Naive thymus-derived CD4-positive, alpha-beta T cell (primary cell): ENCODE measurements around the gene IPP. TPM values are rescaled to one million over a fixed set of nuclear protein-coding genes. Genes with fewer than 3 reads are reported as not detected.
"Not testable (repeated sequence)": the region's sequence is repeated elsewhere in the genome, so short reads cannot be mapped to it uniquely, and the experiment has no call there.

Experiments used
- ATAC-seq: fragments of 150-1000 bp; cut with Tn5 transposase; 2 replicates; pipeline ENCODE4 v1.10.0; 2021; ENCODE audit warnings: mild to moderate bottlenecking, moderate library complexity
- CTCF ChIA-PET: fragments of 350-600 bp; sonication (Branson Sonifier 250); formaldehyde crosslinking; loops from one replicate; lab custom pipeline; 2021; ENCODE audit warnings: antibody characterized with exemption; lab: Charles Lee
- POLR2A ChIA-PET: fragments of 350-600 bp; sonication (Branson Sonifier 250); formaldehyde crosslinking; loops from one replicate; lab custom pipeline; 2021; ENCODE audit warnings: antibody characterized with exemption, inconsistent platforms; lab: Charles Lee
- DNase-seq, 9 donors: peaks; one replicate each; pipeline versions ENCODE4 v3.0.0 to v3.0.0-alpha.2; 2020 to 2022; ENCODE audit warnings: mixed read lengths in 1 of 9
- H3K27ac ChIP-seq: one replicate; pipeline ENCODE4 v1.7.0; 2013; ENCODE audit warnings: mild to moderate bottlenecking, low read depth, low read length, moderate library complexity
- H3K27me3 ChIP-seq, 2 donors: one replicate each; pipeline ENCODE4 v1.7.0; 2013; ENCODE audit warnings: low read length in 2 of 2, mild to moderate bottlenecking in 2 of 2, moderate library complexity in 2 of 2; ENCODE audit not compliant: control insufficient read depth in 2 of 2, insufficient read depth in 2 of 2
- H3K36me3 ChIP-seq, 3 experiments: 1 replicate in 2 of 3; 2 replicates in 1 of 3; pipeline ENCODE4 v1.7.0; 2013; ENCODE audit warnings: low read length in 3 of 3, mild to moderate bottlenecking in 3 of 3, moderate library complexity in 1 of 3; ENCODE audit not compliant: insufficient read depth in 3 of 3, control insufficient read depth in 2 of 3
- H3K4me1 ChIP-seq, 2 donors: one replicate each; pipeline ENCODE4 v1.7.0; 2013; ENCODE audit warnings: low read length in 2 of 2, mild to moderate bottlenecking in 2 of 2, moderate library complexity in 1 of 2; ENCODE audit not compliant: control insufficient read depth in 2 of 2, insufficient read depth in 2 of 2
- H3K4me3 ChIP-seq: 2 replicates; pipeline ENCODE4 v1.7.0; 2013; ENCODE audit warnings: mild to moderate bottlenecking, low read length
- H3K9me3 ChIP-seq, 3 experiments: 1 replicate in 2 of 3; 2 replicates in 1 of 3; pipeline ENCODE4 v1.7.0; 2013; ENCODE audit warnings: low read length in 3 of 3; ENCODE audit not compliant: control insufficient read depth in 2 of 3
- H3K27ac Mint-ChIP-seq, 9 donors: one replicate each; pipeline ENCODE4 v1.8.0; 2020 to 2022; ENCODE audit warnings: mixed read lengths in 9 of 9, mild to moderate bottlenecking in 8 of 9, moderate library complexity in 5 of 9, inconsistent platforms in 2 of 9
- H3K27me3 Mint-ChIP-seq, 5 donors: one replicate each; pipeline ENCODE4 v1.8.0; 2021 to 2022; ENCODE audit warnings: mixed read lengths in 5 of 5, mild to moderate bottlenecking in 1 of 5
- H3K36me3 Mint-ChIP-seq, 5 donors: one replicate each; pipeline ENCODE4 v1.8.0; 2020 to 2022; ENCODE audit warnings: mixed read lengths in 5 of 5, mild to moderate bottlenecking in 3 of 5, inconsistent platforms in 1 of 5
- H3K4me1 Mint-ChIP-seq, 7 donors: one replicate each; pipeline ENCODE4 v1.8.0; 2020 to 2022; ENCODE audit warnings: mixed read lengths in 7 of 7, mild to moderate bottlenecking in 3 of 7, inconsistent platforms in 1 of 7
- H3K4me3 Mint-ChIP-seq, 10 donors: one replicate each; pipeline ENCODE4 v1.8.0; 2020 to 2022; ENCODE audit warnings: mild to moderate bottlenecking in 10 of 10, mixed read lengths in 10 of 10, moderate library complexity in 6 of 10, inconsistent platforms in 2 of 10
- H3K9me3 Mint-ChIP-seq, 11 donors: one replicate each; pipeline ENCODE4 v1.8.0; 2020 to 2022; ENCODE audit warnings: mixed read lengths in 11 of 11, mild to moderate bottlenecking in 4 of 11, inconsistent platforms in 1 of 11, moderate library complexity in 1 of 11
- intact Hi-C, 2 donors: fragments of 100-400 bp; cut with micrococcal nuclease; formaldehyde crosslinking; loops; one replicate each; pipeline ENCODE4 v1.15.1; 2023
- polyA plus RNA-seq, 2 donors: library from polyadenylated mRNA; unstranded; fragments of 300-500 nt; fragmentation: Illumina TruSeq; gene quantifications; one replicate each; pipeline ENCODE4 v1.2.3, GENCODE V29; 2021
- total RNA-seq, 6 experiments: library from RNA in 5 of 6; stranded (reverse) in 5 of 6; gene quantifications; 1 replicate in 5 of 6; 2 replicates in 1 of 6; pipeline ENCODE4 v1.2.3 and lab custom pipeline; 2021 to 2026

Gene IPP
- total and polyA plus RNA-seq, 7 experiments from 2014 or later: 9.1 to 19.8 (median 12.5) TPM

DNA sequence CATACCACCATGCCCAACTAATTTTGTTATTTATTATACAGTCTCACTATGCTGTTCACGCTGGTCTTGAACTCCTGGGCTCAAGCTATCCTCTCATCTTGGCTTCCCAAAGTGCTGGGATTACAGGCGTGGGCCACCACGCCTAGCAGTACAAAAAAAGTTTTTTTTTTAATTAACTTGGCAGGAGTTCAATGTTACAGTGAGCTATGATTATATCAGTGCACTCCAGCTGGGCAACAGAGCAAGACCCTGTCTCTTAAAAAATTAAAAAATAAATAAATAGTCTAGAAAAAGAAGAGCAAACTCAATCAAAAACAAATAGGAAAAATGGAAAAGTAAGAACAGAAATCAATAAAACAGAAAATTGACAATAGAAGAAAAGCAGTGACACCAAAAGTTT is 36.7 kb downstream of the IPP start:
- ChIA-PET POLR2A (no interaction called here), CTCF (interaction anchor here (0.6 kb wide), 1 partner anchor 1039 kb away, joined by 3 read pairs; no protein-coding TSS in a partner anchor)
- Histone ChIP-seq H3K27ac (no peak overlapping the region), H3K4me3 (no peak overlapping the region), H3K27me3 (no peaks in the 10 kb centered on the region), H3K9me3 (no peaks in the 10 kb centered on the region), H3K36me3 (peaks cover 0 to 35% (median 3%) of the 10 kb centered on the region in 3 experiments), H3K4me1 (no peaks in the 10 kb centered on the region)
- no peaks in the 10 kb centered on the region for H3K9me3 Mint-ChIP-seq
- no peak overlapping the region for H3K4me3 Mint-ChIP-seq
- H3K36me3 Mint-ChIP-seq: peaks cover 0 to 24% (median 10%) of the 10 kb centered on the region in 5 donors
- H3K27ac Mint-ChIP-seq: no peak overlapping the region
- H3K27me3 Mint-ChIP-seq: no peaks in the 10 kb centered on the region
- DNase-seq (no peak), ATAC-seq (no peak)
- intact Hi-C loops: no loop called here
- H3K4me1 Mint-ChIP-seq: no peaks in the 10 kb centered on the region

DNA sequence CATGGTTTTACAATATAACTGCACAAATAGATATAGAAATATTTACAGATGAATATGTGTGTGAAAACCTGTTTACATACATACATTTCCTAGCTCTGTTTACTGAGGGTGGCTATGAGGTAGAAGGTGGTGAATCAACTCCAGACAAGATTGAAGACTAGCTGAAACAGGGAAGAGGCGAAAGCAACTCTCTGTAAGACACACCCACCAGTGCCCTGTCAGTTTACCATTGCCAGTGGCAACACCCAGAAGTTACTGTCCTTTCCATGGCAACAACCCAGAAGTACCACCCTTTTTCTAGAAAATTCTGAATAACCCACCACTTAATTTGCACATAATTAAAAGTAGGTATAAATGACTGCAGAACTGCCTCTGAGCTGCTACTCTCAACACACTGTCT is 45.8 kb downstream of the IPP start:
- no peaks in the 10 kb centered on the region for H3K27me3 Mint-ChIP-seq
- DNase-seq (no peak), ATAC-seq (no peak)
- H3K4me1 Mint-ChIP-seq: no peaks in the 10 kb centered on the region
- Histone ChIP-seq H3K9me3 (no peaks in the 10 kb centered on the region), H3K4me1 (no peaks in the 10 kb centered on the region), H3K4me3 (no peak overlapping the region), H3K36me3 (peaks cover 0 to 9% (median 0%) of the 10 kb centered on the region in 3 experiments), H3K27me3 (no peaks in the 10 kb centered on the region), H3K27ac (no peak overlapping the region)
- intact Hi-C loops: no loop called here
- H3K4me3 Mint-ChIP-seq: no peak overlapping the region
- ChIA-PET CTCF (no interaction called here), POLR2A (interaction anchor here (1.0 kb wide), 1 partner anchor 18 kb away, joined by 3 read pairs; the partner anchor contains the start of gene GPBP1L1)
- peaks cover 0 to 11% (median 5%) of the 10 kb centered on the region in 11 donors for H3K9me3 Mint-ChIP-seq
- H3K36me3 Mint-ChIP-seq: peaks cover 8 to 33% (median 22%) of the 10 kb centered on the region in 5 donors
- no peak overlapping the region for H3K27ac Mint-ChIP-seq

DNA sequence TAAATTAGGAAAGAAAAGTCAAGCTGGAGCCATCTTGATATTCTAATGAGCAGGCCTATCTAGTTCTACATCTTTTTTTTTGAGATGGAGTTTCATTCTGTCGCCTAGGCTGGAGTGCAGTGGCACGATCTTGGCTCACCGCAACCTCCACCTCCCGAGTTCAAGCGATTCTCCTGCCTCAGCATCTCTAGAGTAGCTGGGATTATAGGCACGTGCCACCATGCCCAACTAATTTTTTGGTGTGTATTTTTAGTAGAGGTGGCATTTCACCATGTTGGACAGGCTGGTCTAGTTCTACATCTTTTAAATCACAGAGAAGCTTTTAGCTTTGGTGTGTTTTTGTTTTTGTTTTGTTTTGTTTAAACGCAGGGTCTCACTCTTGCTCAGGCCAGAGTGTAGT is 55.6 kb downstream of the IPP start:
- ATAC-seq: no peak
- CTCF ChIA-PET: no interaction called here
- Mint-ChIP-seq H3K9me3 (no peaks in the 10 kb centered on the region), H3K4me3 (no peak overlapping the region), H3K4me1 (peaks cover 0 to 20% (median 12%) of the 10 kb centered on the region in 7 donors), H3K27me3 (no peaks in the 10 kb centered on the region), H3K27ac (peak overlapping the region in 1 of 9 donors; percentile 38), H3K36me3 (peaks cover 0 to 26% (median 4%) of the 10 kb centered on the region in 5 donors)
- no peak for DNase-seq
- Histone ChIP-seq H3K27me3 (no peaks in the 10 kb centered on the region), H3K4me1 (peaks cover 0 to under 1% of the 10 kb centered on the region in 2 donors), H3K27ac (no peak overlapping the region), H3K4me3 (no peak overlapping the region), H3K36me3 (peaks cover 0 to 29% (median 4%) of the 10 kb centered on the region in 3 experiments), H3K9me3 (no peaks in the 10 kb centered on the region)
- intact Hi-C loops: no loop called here
- POLR2A ChIA-PET: interaction anchor here (0.6 to 0.7 kb wide), 3 partner anchors 13 to 161 kb away, joined by 3 to 4 read pairs (median 3); no protein-coding TSS in a partner anchor

GRCh38 chr1:45693811-45694210 is 56.6 kb downstream of the IPP start:
- H3K4me3 ChIP-seq, POLR2A ChIA-PET, H3K9me3 Mint-ChIP-seq, DNase-seq, H3K27me3 ChIP-seq, H3K27ac ChIP-seq, ATAC-seq, intact Hi-C loops, H3K9me3 ChIP-seq, H3K27me3 Mint-ChIP-seq, H3K4me3 Mint-ChIP-seq, CTCF ChIA-PET: not testable (repeated sequence)
- peaks cover 0 to 26% (median 4%) of the 10 kb centered on the region in 5 donors for H3K36me3 Mint-ChIP-seq
- peaks cover 0 to 25% (median 14%) of the 10 kb centered on the region in 7 donors for H3K4me1 Mint-ChIP-seq
- H3K36me3 ChIP-seq: peaks cover 0 to 29% (median 4%) of the 10 kb centered on the region in 3 experiments
- H3K4me1 ChIP-seq: peaks cover 6 to 10% of the 10 kb centered on the region in 2 donors
- peak overlapping the region in 1 of 9 donors; percentile 38 for H3K27ac Mint-ChIP-seq

DNA sequence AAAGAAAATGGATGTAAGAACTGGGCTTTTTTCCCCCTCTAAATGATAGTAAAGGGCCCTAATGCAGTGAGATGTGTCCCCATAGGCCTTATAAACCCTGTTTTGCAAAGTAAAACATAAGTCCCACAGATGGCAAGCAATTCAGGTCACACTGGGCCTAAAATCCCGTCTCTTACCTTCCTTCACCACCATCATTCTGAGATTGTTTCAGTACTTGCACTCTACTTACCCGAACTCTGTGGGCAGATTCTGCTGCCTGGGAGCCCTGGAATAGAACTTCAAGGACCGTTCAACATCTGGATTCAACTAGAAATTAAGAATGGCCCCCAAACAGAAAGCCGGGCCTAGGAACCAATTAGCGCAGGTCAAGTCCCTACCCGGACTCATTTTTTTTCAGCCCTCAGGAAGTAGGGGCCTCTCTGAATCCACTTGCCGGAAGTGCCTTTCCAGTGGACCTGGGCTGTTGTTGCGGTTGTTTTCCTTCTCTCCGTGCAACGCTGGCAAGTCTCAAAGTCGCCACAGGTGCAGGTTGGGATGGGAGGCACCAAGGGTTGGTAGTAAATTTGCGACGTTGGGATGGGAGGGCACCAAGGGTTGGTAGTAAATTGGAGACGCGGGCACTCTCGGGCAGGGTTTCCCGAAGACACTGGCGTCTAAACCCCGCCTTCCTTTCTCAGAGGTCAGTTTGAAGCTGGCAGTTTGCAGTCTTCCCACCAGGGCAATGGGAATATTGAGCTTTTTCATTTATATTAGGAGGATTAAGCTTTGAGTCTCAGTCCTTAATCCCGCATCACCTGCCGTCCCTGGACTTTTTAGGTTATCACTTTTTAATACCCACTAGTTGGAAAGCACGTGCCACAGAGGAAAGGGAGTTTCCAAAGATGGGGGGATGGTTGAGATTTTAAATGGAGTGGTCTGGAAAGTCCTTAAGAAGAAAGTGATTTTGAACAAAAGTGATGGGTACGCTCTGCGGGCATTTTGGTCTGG is 62.4 kb downstream of the IPP start, which contains the start of gene TMEM69:
TMEM69 (plus strand) TSS at position 428 of the 987 bp plus-strand sequence. CDS start 2,888 bp downstream, outside the sequence.
- H3K36me3 Mint-ChIP-seq: peaks cover 0 to 11% (median 0%) of the 10 kb centered on the region in 5 donors
- H3K27ac ChIP-seq: peak within 1 kb of the TSS; percentile 94
- H3K4me3 Mint-ChIP-seq: peak within 1 kb of the TSS; percentile 95 to 100 (median 99)
- H3K36me3 ChIP-seq: peaks cover 0 to 8% (median 4%) of the 10 kb centered on the region in 3 experiments
- CTCF ChIA-PET: interaction anchor here (0.9 kb wide), 1 partner anchor 388 kb away, joined by 3 read pairs; no protein-coding TSS in a partner anchor
- H3K4me1 Mint-ChIP-seq: peaks cover 14 to 56% (median 39%) of the 10 kb centered on the region in 7 donors
- H3K4me3 ChIP-seq: peak within 1 kb of the TSS; percentile 86
- H3K4me1 ChIP-seq: peaks cover 24 to 25% of the 10 kb centered on the region in 2 donors
- intact Hi-C loops: loop anchor here (1.0 to 10.0 kb wide), 28 partner anchors 62 to 1713 kb away; partner anchors contain the start of genes DMAP1 (in 2 of the 2), EIF2B3 (in 2 of the 2), IPP (in 2 of the 2) and MAST2 (in 2 of the 2)
- no peaks in the 10 kb centered on the region for H3K9me3 ChIP-seq
- no peaks in the 10 kb centered on the region for H3K27me3 ChIP-seq
- ATAC-seq: no peak
- H3K9me3 Mint-ChIP-seq: no peaks in the 10 kb centered on the region
- peak; percentile 61 to 86 (median 78) for DNase-seq
- POLR2A ChIA-PET: interaction anchor here (0.6 to 2.6 kb wide), 15 partner anchors 8 to 702 kb away, joined by 3 to 31 read pairs (median 3); partner anchors contain the start of genes CCDC163, MMACHC, MUTYH and NASP
- H3K27me3 Mint-ChIP-seq: no peaks in the 10 kb centered on the region
- H3K27ac Mint-ChIP-seq: peak within 1 kb of the TSS; percentile 99 to 100 (median 100)
